HG03064 (cell line): ENCODE results near the gene AGAP2.

Source experiments
- ATAC-seq: cut with Tn5 transposase; IDR thresholded peaks from one replicate; pipeline ENCODE4 v1.9.1; 2021; ENCODE audit warnings: low read depth; ENCODE audit not compliant: unreplicated experiment

The AGAP2 gene

GRCh38 chr12:57754411-57755193 lies 16.1 kb upstream of the AGAP2 start, which contains the start of gene MARCHF9:
MARCHF9 (plus strand) TSS chr12:57755103; CDS start chr12:57755529, 426 bp downstream.
- ATAC-seq: peak; percentile 29

- no peak for ATAC-seq
Measured at GRCh38 chr12:57753756-57754337, 15.3 kb upstream of the AGAP2 start.

GRCh38 chr12:57752668-57753000 lies 14.1 kb upstream of the AGAP2 start:
- ATAC-seq: no peak

GRCh38 chr12:57751788-57752667 lies 13.5 kb upstream of the AGAP2 start, which contains the start of gene CDK4:
CDK4 (minus strand) TSS chr12:57752310; CDS start chr12:57751717, 593 bp downstream.
- ATAC-seq: peak; percentile 63

GRCh38 chr12:57751432-57751787 lies 12.9 kb upstream of the AGAP2 start:
- no peak for ATAC-seq

GRCh38 chr12:57750561-57751431 lies 12.3 kb upstream of the AGAP2 start:
- ATAC-seq: no peak

GRCh38 chr12:57749061-57749460 lies 10.5 kb upstream of the AGAP2 start:
- ATAC-seq: no peak

- no peak for ATAC-seq
Measured at GRCh38 chr12:57746025-57746424, 7.5 kb upstream of the AGAP2 start.

GRCh38 chr12:57745485-57745881 lies 6.9 kb upstream of the AGAP2 start:
- ATAC-seq: no peak

GRCh38 chr12:57744777-57745484 lies 6.4 kb upstream of the AGAP2 start, which contains the start of gene TSPAN31:
TSPAN31 (plus strand) TSS chr12:57745039; CDS start chr12:57745155, 116 bp downstream.
- ATAC-seq: peak; percentile 55

- peak; percentile 36 for ATAC-seq
Measured at GRCh38 chr12:57744194-57744776, 5.7 kb upstream of the AGAP2 start.

GRCh38 chr12:57743769-57744168 lies 5.2 kb upstream of the AGAP2 start:
- ATAC-seq: no peak

- ATAC-seq: peak; percentile 58
Measured at GRCh38 chr12:57741844-57742738, 3.5 kb upstream of the AGAP2 start.

- ATAC-seq: no peak
Measured at GRCh38 chr12:57741413-57741789, 2.9 kb upstream of the AGAP2 start.

- ATAC-seq: no peak
Measured at GRCh38 chr12:57740656-57741412, 2.3 kb upstream of the AGAP2 start.

- ATAC-seq: no peak
Measured at GRCh38 chr12:57739914-57740538, 1.5 kb upstream of the AGAP2 start.

- no peak for ATAC-seq
Measured at GRCh38 chr12:57739387-57739786, 845 bp upstream of the AGAP2 start.
